IPS-18a (cell line): ENCODE data around the gene IL17RD.
A peak's percentile ranks its signal among the peaks of the same experiment; 100 is the strongest.

Experiments
- H3K27ac ChIP-seq: one replicate; pipeline ENCODE4 v1.5.1; 2013; ENCODE audit warnings: low read length
- H3K27me3 ChIP-seq: one replicate; pipeline ENCODE4 v1.6.1; 2013; ENCODE audit warnings: mild to moderate bottlenecking, low read length; ENCODE audit not compliant: control insufficient read depth, insufficient read depth
- H3K36me3 ChIP-seq: one replicate; pipeline ENCODE4 v1.6.1; 2013; ENCODE audit warnings: low read depth, low read length; ENCODE audit not compliant: control insufficient read depth
- H3K4me1 ChIP-seq: one replicate; pipeline ENCODE4 v1.6.1; 2013; ENCODE audit warnings: low read depth, low read length; ENCODE audit not compliant: control insufficient read depth
- H3K4me3 ChIP-seq: one replicate; pipeline ENCODE4 v1.5.1; 2013; ENCODE audit warnings: low read length
- H3K9ac ChIP-seq: one replicate; pipeline ENCODE4 v1.6.1; 2013; ENCODE audit warnings: mild to moderate bottlenecking, low read length, moderate library complexity
- H3K9me3 ChIP-seq: one replicate; pipeline ENCODE4 v1.6.1; 2013; ENCODE audit warnings: low read depth, low read length; ENCODE audit not compliant: control insufficient read depth

IL17RD gene

DNA sequence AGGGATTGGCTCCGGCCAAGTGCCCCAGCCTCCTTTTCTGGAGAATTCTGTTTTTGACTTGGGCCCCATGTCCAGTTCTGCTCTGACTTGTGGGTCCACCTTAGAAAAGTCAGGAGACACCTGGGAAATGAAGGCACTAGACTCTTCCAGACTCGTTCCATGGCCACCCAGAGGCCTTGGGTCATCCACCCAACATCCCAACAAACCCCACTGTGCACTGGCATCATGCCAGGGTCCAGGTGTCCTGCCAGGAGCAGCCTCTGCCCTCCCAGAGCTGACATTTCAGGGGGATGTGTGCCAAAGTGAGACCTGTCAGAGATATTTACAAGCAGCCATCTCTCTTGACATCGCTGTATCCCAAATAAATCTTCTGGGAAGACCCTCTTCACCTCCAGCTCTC is 91.5 kb downstream of the IL17RD start:
- H3K9me3 ChIP-seq = no peaks in the 10 kb centered on the region
- H3K4me3 ChIP-seq = no peak overlapping the region
- no peak overlapping the region for H3K9ac ChIP-seq
- H3K27me3 ChIP-seq = peaks cover 16% of the 10 kb centered on the region
- H3K36me3 ChIP-seq = no peaks in the 10 kb centered on the region
- no peaks in the 10 kb centered on the region for H3K4me1 ChIP-seq
- no peak overlapping the region for H3K27ac ChIP-seq

- Histone ChIP-seq H3K4me1 (no peaks in the 10 kb centered on the region), H3K9me3 (no peaks in the 10 kb centered on the region), H3K36me3 (no peaks in the 10 kb centered on the region), H3K4me3 (no peak overlapping the region), H3K27me3 (no peaks in the 10 kb centered on the region), H3K9ac (no peak overlapping the region), H3K27ac (no peak overlapping the region)
These were observed 95.7 kb downstream of the IL17RD start for GRCh38 chr3:57069503-57069902.

GRCh38 chr3:57068437-57069089 is 96.6 kb downstream of the IL17RD start:
- H3K9me3 ChIP-seq = no peaks in the 10 kb centered on the region
- H3K27ac ChIP-seq = no peak overlapping the region
- no peaks in the 10 kb centered on the region for H3K27me3 ChIP-seq
- no peaks in the 10 kb centered on the region for H3K4me1 ChIP-seq
- no peaks in the 10 kb centered on the region for H3K36me3 ChIP-seq
- H3K4me3 ChIP-seq = no peak overlapping the region
- H3K9ac ChIP-seq = no peak overlapping the region

DNA sequence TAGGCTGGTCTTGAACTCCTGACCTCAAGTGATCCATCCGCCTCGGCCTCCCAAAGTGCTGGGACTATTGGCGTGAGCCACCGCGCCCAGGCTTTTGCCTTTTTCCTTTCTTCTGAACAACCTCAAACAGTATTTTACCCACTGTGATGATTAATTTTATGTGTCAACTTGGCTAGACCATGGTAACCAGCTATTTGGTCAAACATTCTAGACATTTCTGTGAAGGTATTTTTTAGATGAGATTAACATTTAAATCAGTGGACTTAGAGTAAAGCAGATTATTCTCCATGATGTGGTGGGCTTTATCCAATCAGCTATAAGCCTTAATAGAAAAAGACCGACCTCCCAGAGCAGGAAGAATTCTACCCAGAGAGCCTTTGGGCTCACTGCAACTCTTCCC is 98.7 kb downstream of the IL17RD start:
- H3K27me3 ChIP-seq = no peaks in the 10 kb centered on the region
- no peak overlapping the region for H3K9ac ChIP-seq
- peaks cover 11% of the 10 kb centered on the region for H3K4me1 ChIP-seq
- H3K36me3 ChIP-seq = no peaks in the 10 kb centered on the region
- H3K9me3 ChIP-seq = no peaks in the 10 kb centered on the region
- no peak overlapping the region for H3K27ac ChIP-seq
- H3K4me3 ChIP-seq = no peak overlapping the region

DNA sequence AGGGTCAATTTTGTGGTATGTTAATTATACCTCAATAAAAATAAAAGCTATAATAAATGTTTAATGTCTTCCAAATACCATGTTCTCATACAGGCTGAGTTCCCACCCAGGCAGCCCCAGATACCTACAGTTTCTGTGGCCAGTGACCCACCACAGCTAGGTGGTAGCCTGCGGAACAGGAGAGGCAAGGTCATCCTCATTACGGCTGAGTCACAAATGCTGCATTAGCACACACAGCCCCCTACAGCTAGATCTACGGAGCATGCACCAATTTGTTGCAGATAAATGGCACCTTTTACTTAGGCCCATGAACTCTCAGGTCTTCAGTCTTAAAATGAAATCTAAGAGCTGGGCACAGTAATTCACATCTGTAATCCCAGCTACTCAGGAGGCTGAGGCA is 99.6 kb downstream of the IL17RD start:
- Histone ChIP-seq H3K9me3 (no peaks in the 10 kb centered on the region), H3K27me3 (no peaks in the 10 kb centered on the region), H3K9ac (no peak overlapping the region), H3K4me1 (peaks cover 15% of the 10 kb centered on the region), H3K4me3 (no peak overlapping the region), H3K36me3 (no peaks in the 10 kb centered on the region), H3K27ac (no peak overlapping the region)

DNA sequence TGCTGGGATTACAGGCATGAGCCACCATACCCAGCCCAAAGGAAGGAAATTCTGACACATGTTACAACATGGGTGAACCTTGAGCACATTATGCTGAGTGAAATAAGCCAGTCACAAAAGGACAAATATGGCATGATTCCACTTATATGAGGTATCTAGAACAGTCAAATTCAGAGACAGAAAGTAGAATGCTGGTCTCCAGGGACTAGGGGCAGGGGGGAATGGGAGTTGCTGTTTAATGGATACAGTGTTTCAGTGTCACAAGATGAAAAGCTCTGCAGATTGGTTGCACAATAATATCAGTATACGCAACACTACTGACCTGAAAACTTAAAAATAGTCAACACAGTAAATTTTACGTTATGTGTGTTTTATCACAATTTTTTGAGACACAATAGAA is 100.6 kb downstream of the IL17RD start:
- no peaks in the 10 kb centered on the region for H3K9me3 ChIP-seq
- peaks cover 20% of the 10 kb centered on the region for H3K4me1 ChIP-seq
- H3K27ac ChIP-seq = no peak overlapping the region
- no peak overlapping the region for H3K9ac ChIP-seq
- H3K27me3 ChIP-seq = no peaks in the 10 kb centered on the region
- no peaks in the 10 kb centered on the region for H3K36me3 ChIP-seq
- no peak overlapping the region for H3K4me3 ChIP-seq

GRCh38 chr3:57064001-57064400 is 101.2 kb downstream of the IL17RD start:
- Histone ChIP-seq H3K27me3 (no peaks in the 10 kb centered on the region), H3K9ac (no peak overlapping the region), H3K9me3 (no peaks in the 10 kb centered on the region), H3K4me3 (no peak overlapping the region), H3K36me3 (no peaks in the 10 kb centered on the region), H3K27ac (no peak overlapping the region), H3K4me1 (peaks cover 20% of the 10 kb centered on the region)

GRCh38 chr3:57063032-57063431 is 102.1 kb downstream of the IL17RD start:
- peaks cover 20% of the 10 kb centered on the region for H3K4me1 ChIP-seq

GRCh38 chr3:57062101-57062631 is 103.0 kb downstream of the IL17RD start:
- H3K27ac ChIP-seq = no peak overlapping the region
- no peaks in the 10 kb centered on the region for H3K27me3 ChIP-seq
- H3K36me3 ChIP-seq = no peaks in the 10 kb centered on the region
- no peak overlapping the region for H3K4me3 ChIP-seq
- H3K4me1 ChIP-seq = peaks cover 20% of the 10 kb centered on the region
- H3K9ac ChIP-seq = no peak overlapping the region
- H3K9me3 ChIP-seq = no peaks in the 10 kb centered on the region

More at GRCh38 chr3:57063032-57063431, 102.1 kb downstream of the IL17RD start:
- no peaks in the 10 kb centered on the region for H3K36me3 ChIP-seq
- H3K9ac ChIP-seq = no peak overlapping the region
- H3K9me3 ChIP-seq = no peaks in the 10 kb centered on the region
- H3K27me3 ChIP-seq = no peaks in the 10 kb centered on the region
- H3K4me3 ChIP-seq = no peak overlapping the region
- H3K27ac ChIP-seq = no peak overlapping the region

GRCh38 chr3:57061556-57061955 is 103.6 kb downstream of the IL17RD start:
- no peaks in the 10 kb centered on the region for H3K27me3 ChIP-seq
- no peak overlapping the region for H3K4me3 ChIP-seq
- H3K36me3 ChIP-seq = no peaks in the 10 kb centered on the region
- H3K9me3 ChIP-seq = no peaks in the 10 kb centered on the region
- no peak overlapping the region for H3K9ac ChIP-seq
- H3K27ac ChIP-seq = no peak overlapping the region
- peaks cover 20% of the 10 kb centered on the region for H3K4me1 ChIP-seq

DNA sequence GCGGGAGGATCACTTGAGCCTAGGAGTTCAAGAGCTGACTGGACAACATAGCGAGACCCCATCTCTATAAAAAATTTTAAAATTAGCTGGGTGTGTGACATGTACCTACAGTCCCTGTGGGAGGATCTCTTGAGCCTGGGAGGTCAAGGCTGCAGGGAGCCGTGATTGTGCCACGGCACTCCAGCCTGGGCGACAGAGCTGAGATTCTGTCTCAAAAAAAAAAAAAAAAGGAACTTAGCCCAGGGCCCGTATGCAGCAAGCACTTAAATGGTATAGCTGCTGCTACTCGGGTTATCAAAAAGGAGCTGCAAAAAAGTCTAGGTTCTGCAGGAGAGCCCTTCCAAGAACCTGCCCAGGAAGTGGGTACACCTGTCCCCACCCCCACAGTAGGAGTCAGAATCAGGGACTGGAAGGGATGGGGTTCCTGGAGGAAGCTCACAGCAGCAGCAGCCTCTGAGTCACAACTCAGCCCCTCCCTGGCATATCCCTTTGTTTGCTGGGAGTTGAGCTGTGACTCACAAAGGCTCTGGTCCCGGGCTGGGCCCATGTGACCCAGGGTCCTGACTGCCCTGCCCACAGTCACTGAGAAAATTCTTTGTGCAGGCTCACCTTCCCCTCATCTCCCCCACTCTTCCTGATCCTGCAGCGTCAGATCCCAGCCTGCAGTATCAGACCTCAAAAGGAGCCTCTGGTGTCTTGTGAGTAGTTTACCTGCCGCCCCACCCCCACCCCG is 104.9 kb downstream of the IL17RD start, which contains the start of gene SPATA12:
Gene SPATA12 (plus strand): TSS at position 576 of the 733 bp plus-strand sequence. CDS start 13,031 bp downstream, outside the sequence.
- H3K9ac ChIP-seq = peak within 1 kb of the TSS; percentile 45
- no peaks in the 10 kb centered on the region for H3K27me3 ChIP-seq
- no peaks in the 10 kb centered on the region for H3K9me3 ChIP-seq
- no peaks in the 10 kb centered on the region for H3K36me3 ChIP-seq
- peak within 1 kb of the TSS; percentile 49 for H3K27ac ChIP-seq
- H3K4me1 ChIP-seq = peaks cover 20% of the 10 kb centered on the region
- H3K4me3 ChIP-seq = no peak within 1 kb of the TSS
